ENCODE measurements around the gene LTBP3. TPM values are rescaled to one million over a fixed set of nuclear protein-coding genes. Genes with fewer than 3 reads are reported as not detected.

The LTBP3 gene
- total and polyA plus RNA-seq, 2 of the 13 experiments (the other 11 are each of a cell fraction or from before 2014, with no cell fraction given) = 12.2 to 68.1 TPM

- 0 out of 2 replicates have a peak, but pooled peaks have one; percentile 63 for TF ChIP-seq LRRFIP1 (CRISPR knock-in tag; conservative IDR thresholded peaks at IDR 0.05)
- peak; percentile 96 for TF ChIP-seq GTF2F1 (IDR thresholded peaks at IDR 0.05; ENCODE audit: low read length)
- TF ChIP-seq, protein P1, sequence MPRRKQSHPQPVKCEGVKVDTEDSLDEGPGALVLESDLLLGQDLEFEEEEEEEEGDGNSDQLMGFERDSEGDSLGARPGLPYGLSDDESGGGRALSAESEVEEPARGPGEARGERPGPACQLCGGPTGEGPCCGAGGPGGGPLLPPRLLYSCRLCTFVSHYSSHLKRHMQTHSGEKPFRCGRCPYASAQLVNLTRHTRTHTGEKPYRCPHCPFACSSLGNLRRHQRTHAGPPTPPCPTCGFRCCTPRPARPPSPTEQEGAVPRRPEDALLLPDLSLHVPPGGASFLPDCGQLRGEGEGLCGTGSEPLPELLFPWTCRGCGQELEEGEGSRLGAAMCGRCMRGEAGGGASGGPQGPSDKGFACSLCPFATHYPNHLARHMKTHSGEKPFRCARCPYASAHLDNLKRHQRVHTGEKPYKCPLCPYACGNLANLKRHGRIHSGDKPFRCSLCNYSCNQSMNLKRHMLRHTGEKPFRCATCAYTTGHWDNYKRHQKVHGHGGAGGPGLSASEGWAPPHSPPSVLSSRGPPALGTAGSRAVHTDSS (CRISPR knock-in tag; conservative IDR thresholded peaks at IDR 0.05) = no peak
- no peak for TF ChIP-seq HMGA1 (CRISPR knock-in tag; conservative IDR thresholded peaks at IDR 0.05)
- TF ChIP-seq SPEN (CRISPR knock-in tag; IDR thresholded peaks at IDR 0.05; ENCODE audit: low read depth) = peak; percentile 69; the same call in 1 of the 2 replicates
- peak; percentile 11; the same call in 1 of the 2 replicates for TF ChIP-seq FLYWCH1 (CRISPR knock-in tag; IDR thresholded peaks at IDR 0.05)
- TF ChIP-seq POGZ (CRISPR knock-in tag; IDR thresholded peaks at IDR 0.05) = no peak
- no peak; the same call in 1 of the 2 replicates for TF ChIP-seq PAF1 (CRISPR knock-in tag; IDR thresholded peaks at IDR 0.05)
- no peak for TF ChIP-seq MZF1 (CRISPR knock-in tag; IDR thresholded peaks at IDR 0.05; ENCODE audit: borderline replicate concordance)
- TF ChIP-seq SUZ12 (IDR thresholded peaks at IDR 0.05; ENCODE audit: low read depth, low read length) = no peak
- no peak for TF ChIP-seq KLF9 (CRISPR knock-in tag; IDR thresholded peaks at IDR 0.05; ENCODE audit: low read depth)
- 0 out of 2 replicates have a peak, but pooled peaks have one; percentile 47 for TF ChIP-seq HMG20A (CRISPR knock-in tag; IDR thresholded peaks at IDR 0.05; ENCODE audit: borderline replicate concordance)
- TF ChIP-seq PAX8 (CRISPR knock-in tag; IDR thresholded peaks at IDR 0.05; ENCODE audit: borderline replicate concordance) = no peak
- no peak; the same call in 1 of the 2 replicates for TF ChIP-seq E2F1 (CRISPR knock-in tag; IDR thresholded peaks at IDR 0.05)
- TF ChIP-seq ZNF703 (CRISPR knock-in tag; IDR thresholded peaks at IDR 0.05; ENCODE audit: borderline replicate concordance) = no peak
- TF ChIP-seq, protein P2, sequence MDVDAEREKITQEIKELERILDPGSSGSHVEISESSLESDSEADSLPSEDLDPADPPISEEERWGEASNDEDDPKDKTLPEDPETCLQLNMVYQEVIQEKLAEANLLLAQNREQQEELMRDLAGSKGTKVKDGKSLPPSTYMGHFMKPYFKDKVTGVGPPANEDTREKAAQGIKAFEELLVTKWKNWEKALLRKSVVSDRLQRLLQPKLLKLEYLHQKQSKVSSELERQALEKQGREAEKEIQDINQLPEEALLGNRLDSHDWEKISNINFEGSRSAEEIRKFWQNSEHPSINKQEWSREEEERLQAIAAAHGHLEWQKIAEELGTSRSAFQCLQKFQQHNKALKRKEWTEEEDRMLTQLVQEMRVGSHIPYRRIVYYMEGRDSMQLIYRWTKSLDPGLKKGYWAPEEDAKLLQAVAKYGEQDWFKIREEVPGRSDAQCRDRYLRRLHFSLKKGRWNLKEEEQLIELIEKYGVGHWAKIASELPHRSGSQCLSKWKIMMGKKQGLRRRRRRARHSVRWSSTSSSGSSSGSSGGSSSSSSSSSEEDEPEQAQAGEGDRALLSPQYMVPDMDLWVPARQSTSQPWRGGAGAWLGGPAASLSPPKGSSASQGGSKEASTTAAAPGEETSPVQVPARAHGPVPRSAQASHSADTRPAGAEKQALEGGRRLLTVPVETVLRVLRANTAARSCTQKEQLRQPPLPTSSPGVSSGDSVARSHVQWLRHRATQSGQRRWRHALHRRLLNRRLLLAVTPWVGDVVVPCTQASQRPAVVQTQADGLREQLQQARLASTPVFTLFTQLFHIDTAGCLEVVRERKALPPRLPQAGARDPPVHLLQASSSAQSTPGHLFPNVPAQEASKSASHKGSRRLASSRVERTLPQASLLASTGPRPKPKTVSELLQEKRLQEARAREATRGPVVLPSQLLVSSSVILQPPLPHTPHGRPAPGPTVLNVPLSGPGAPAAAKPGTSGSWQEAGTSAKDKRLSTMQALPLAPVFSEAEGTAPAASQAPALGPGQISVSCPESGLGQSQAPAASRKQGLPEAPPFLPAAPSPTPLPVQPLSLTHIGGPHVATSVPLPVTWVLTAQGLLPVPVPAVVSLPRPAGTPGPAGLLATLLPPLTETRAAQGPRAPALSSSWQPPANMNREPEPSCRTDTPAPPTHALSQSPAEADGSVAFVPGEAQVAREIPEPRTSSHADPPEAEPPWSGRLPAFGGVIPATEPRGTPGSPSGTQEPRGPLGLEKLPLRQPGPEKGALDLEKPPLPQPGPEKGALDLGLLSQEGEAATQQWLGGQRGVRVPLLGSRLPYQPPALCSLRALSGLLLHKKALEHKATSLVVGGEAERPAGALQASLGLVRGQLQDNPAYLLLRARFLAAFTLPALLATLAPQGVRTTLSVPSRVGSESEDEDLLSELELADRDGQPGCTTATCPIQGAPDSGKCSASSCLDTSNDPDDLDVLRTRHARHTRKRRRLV (CRISPR knock-in tag; IDR thresholded peaks at IDR 0.05) = no peak
- TF ChIP-seq TFDP1 (CRISPR knock-in tag; IDR thresholded peaks at IDR 0.05; ENCODE audit: borderline replicate concordance) = peak; percentile 30; the same call in 1 of the 2 replicates
- peak; percentile 80; the same call in 1 of the 2 replicates for TF ChIP-seq NFIC (IDR thresholded peaks at IDR 0.05; ENCODE audit: low read length)
These were observed 59.0 kb downstream of the LTBP3 start, which contains the start of gene MALAT1 (continued) for GRCh38 chr11:65498977-65499712.
